ENCODE data around the gene HOMER3.

The HOMER3 gene

DNA sequence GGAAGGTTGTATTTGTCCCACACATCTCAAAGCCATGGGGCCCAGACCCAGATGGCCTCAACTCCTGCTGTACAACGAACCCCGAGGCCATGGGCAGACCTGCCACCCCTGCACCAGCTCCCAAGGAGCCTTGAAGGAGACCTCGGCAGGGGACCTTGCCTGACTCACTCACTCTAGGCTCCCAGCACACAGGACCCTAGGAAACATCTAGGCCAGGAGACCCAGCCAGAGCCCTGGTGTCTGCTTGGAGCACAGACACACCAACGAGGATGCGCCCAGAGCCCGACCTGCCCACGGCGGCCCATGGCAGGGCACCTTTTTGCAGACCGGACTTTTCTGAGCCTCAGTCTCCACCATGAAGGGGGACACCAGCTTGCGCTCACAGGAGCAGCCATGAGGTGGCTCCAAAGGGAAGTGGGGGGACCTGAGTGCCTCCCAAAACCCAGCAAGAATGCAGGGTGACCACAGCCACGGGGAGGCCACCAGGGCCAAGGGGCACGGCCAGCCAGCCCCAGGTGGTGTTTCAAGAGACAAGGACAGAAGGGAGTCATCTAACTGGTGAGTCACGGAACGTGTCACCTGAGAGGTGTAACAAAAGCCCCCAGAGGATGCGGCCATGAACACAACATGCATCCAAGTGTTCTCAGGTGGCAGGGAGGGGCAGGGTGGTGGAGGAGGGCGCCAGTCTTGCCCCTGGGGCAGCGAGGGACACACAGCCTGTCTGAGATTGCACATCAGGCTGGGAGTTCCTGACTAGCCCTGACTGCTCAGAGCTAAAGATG lies 40.1 kb downstream of the HOMER3 start:
- DNase-seq (ENCODE audit: low spot score) = no peak

DNA sequence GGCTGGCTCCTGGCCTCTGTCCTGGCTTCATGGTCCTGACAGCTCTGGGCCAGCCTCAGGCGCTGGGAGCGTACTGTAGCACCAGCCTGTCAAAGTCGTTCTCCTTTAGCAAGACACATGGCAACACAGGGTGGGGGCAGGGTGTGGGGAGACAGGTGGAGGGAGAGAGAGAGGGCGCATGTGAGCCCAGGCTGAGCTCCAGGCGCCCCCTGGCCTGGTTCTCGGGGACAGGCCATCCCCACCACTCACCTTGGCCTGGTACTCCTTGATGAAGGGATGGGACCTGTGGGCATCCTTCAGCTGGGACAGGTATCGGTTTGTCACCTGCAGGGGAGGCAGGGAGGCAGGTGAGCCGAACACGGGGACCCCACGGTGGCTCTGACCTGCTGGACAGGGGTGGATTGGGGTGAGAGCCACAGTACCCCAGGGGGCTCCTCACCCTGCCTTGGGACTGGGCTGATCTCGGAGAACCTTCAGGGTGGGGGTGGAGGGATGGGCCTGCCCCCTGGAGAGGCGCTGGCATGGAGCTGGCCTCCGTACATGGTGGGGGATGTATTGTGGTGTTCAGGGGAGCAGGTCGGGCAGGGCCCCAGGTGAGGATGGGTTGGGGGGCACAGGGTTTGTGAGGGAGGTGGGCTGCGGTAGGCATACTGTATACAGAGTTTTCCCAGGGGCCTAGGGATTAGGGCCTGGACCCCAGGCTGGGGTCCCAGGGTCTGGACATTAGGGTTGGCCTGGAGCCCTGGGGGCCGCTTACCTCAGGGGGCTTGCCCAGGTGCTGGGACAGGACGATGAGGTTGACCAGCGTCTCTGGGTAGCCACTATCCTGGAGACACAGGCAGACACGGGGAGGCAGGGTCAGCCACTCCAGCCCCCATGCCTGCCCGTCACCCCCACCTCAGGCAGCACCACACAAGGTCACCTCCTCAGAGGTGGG lies 41.1 kb downstream of the HOMER3 start:
- DNase-seq (ENCODE audit: low spot score) = no peak

DNA sequence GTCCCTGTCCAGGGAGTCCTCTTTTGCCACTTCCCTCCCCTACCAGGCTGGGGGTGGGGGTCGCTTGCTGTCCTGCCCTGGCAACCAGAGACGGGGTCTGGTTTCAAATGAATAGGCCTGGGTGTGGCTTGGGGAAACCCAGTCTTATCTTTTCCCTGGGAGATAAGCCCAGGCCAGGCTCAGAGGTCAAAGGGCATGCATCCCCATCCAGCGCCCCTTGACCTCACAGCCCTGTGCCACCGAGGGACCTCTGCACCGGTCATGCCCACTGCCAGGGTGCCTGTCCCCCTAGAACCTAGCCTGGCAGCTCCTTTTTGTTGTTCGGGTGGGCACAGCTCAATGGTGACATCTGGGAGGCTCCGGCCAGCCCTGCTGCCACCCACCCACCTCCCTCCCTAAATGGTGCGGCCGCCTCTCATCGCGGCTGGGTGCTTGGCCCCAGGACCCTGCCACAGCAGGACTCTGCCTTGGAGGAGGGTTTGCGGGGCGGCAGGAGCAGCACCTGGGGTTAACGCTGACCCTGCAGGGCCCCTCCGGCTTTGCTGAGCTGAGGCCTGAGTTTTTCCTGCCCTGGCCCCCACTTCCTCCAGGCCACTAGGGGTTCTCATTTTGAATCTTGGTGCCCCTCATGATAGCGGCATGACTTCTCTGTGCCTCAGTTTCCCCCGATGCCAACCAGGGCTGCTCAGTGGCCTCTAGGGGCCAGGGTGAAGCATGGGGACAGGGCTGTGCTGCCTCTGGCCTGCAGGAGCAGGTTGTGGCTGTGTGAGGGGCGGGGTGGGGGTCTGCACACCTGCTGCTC lies 42.2 kb downstream of the HOMER3 start:
- no peak for DNase-seq (ENCODE audit: low spot score)

DNA sequence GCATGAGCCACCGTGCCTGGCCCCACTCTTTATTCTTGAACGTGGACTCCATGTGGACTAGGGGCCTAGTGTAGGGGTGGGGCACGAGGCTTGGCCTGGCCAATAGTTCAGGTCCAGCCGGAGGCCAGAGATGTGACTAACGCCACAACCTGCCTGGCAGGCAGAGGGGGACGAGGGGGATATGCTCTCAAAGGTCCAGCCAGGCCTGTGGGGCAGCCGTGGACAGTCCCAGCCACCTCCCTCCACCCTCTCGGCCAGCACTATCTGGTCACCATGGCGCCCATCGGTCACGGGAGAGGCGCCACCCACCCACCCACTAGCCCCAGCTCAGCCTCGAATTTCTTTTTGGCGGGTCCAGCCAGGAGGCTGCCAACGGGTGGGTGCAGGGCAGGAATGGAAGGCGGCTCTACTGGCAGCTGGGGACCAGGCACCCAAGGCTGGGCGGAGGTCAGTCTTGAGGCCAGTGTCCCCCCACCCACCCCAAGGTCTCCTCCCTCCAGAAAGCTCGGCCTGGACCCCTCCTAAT lies 42.9 kb downstream of the HOMER3 start:
- DNase-seq (ENCODE audit: low spot score) = no peak

DNA sequence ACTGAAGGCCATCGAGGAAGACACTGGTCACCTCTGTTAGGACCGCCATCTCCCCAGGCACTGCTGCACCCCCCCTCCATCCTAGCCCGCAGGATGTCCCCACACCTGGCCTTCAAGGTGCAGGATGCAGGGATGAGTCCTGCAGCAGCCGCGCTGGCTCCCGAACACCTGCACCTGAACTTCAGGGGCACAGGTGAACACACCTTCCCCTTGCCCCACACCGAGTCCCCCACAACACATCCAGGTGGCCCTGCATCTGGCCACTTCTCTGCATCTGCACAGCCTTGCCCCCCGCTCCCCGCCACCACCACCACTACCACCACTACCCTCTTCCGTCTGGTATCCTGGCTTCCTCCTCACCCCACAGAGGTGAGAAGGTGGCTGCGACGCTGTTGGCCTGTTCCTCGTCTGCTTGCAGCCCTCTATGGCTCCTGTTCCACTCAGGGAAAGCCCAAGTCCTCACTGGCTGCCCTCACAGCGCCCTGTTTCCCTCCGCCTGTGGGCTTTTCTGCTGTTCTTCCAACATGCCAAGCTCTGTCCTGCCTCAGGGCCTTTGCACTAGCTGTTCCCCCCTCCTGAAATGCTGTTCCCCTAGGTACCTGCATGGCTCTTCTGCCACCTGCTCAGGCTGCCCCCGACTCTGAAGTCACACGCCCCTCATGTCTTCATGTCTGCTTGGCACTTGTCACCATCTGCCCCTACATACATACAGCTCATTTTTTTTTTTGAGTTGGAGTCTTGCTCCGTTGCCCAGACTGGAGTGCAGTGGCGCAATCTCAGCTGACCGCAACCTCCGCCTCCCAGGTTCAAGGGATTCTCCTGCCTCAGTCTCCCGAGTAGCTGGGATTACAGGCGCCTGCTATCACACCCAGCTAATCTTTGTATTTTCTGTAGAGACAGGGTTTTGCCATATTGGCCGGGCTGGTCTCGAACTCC lies 43.7 kb downstream of the HOMER3 start:
- no peak for DNase-seq (ENCODE audit: low spot score)

DNA sequence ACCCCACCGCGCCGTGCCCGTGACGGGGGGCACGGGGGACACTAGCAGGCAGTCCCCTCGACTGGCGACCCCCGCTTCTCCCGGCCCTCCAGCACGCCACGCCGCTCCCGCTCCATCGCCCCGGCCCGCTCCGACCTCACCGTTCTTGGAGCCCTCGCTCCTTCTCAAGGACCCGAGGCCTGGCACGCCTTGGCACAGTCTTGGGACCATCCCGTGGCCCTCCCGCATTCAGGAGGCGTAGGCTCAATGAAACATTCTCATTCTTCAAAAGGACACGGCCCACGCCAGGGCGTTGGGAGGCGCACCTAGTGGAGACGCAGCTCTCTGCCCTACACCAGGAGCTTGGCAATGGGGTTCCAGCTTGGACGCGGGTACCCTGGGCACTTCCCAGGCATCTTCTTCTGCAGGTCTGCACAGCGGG lies 44.6 kb downstream of the HOMER3 start:
- DNase-seq (ENCODE audit: low spot score) = no peak

DNA sequence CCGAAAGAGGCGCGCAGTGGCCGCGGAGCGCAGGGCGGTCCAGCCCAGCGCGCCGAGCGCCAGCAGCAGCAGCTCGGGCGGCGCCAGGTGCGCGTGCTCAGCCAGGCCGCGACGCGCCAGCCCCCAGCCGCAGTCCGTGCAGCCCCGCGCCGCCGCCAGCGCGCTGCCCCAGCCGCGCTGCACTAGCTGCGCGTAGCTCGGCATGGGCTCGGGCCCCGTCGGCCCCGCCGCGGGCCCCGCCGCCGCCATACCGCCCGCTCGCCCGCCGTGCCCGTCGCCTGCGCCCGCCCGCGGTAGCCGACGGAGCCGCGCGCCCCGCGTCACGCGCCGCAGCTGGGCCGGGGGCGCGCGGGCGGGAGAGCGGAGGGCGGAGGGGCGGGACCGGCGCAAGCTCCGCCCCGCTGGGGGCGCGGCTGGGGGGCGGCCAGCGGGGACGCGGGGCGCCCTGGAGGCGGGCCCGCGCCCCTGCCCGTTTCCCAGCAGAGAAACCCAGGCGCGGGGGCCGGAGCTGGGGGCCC lies 45.1 kb downstream of the HOMER3 start, which contains the start of gene CERS1:
TSS of gene CERS1 (minus strand) at position 335 of the 518 bp plus-strand sequence. CDS start at position 249, 86 bp downstream.
- DNase-seq (ENCODE audit: low spot score) = no peak

DNA sequence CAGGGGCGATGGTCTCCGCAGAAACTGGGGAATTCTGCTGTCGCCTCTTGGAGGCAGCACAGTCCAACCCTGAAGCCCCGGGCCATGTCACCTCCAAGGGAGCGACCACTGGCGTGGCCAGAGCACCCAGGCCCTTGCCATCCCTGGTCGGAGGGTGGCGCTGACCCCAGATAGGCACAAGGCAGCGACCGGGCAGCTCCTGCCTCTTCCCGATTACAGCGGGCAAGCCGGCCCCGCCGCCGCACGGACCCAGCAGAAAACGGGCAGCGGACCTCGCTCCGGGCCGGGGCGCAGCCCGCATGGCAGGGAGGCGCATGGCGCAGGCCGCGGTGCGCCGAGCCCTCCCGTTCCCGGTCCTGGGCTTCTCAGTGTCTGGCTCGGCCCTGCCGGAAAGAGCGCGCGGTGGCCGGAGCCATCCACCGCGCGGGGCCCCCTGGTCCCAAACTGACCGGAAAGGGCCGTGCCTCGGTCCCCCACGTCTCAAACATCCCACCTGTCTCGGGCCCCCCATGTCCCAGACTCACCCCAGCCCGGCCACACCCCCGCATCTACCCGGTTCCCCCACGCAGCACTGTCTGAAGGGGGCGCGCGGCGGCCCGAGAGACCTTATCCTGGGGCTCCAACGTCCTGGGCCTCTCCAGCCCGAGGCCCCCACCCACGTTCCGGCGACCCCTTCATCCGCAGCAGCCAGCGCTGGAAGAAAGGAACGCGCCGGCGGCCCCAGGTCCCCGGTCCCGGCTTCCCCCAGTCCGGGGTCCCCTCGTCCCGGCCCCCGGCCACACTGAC lies 45.8 kb downstream of the HOMER3 start:
- DNase-seq (ENCODE audit: low spot score) = peak; percentile 47

DNA sequence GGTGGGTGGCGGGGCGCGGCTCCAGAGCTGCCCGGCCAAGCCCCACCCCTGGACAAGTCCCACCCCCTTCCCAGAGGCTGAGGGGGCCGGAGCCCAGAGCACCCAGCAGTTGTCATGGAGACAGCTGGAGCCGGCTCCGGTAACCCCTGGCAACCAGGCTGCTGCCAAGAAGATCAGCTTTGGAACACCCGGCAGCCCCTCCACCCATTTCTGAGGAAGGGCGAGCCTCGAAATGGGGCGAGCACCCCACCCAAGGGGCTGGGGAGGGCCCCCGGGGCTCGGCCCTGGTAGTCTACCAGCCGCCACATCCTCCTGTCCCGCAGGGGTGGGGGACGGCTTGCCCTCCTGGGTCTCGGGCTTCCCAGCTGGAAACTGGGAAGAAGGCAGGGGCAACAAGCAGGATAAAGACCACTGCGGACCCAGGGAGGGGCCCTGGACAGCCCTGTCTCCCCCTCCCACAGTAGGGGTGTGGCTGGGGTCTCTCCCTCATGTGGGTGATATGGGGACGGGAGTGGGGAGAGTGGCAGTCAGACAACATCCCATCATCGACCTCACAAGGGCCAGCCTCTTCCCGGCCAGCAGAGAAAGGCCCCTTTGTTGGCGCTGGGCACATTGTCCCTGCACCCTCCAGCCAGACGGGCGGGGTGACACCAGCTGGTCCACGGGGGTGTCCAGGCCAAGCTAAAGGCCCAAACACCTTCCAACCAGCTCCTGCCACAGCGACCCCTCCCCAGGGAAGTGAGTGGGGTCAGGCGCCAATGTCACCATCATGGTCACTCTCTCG lies 46.6 kb downstream of the HOMER3 start:
- no peak for DNase-seq (ENCODE audit: low spot score)

DNA sequence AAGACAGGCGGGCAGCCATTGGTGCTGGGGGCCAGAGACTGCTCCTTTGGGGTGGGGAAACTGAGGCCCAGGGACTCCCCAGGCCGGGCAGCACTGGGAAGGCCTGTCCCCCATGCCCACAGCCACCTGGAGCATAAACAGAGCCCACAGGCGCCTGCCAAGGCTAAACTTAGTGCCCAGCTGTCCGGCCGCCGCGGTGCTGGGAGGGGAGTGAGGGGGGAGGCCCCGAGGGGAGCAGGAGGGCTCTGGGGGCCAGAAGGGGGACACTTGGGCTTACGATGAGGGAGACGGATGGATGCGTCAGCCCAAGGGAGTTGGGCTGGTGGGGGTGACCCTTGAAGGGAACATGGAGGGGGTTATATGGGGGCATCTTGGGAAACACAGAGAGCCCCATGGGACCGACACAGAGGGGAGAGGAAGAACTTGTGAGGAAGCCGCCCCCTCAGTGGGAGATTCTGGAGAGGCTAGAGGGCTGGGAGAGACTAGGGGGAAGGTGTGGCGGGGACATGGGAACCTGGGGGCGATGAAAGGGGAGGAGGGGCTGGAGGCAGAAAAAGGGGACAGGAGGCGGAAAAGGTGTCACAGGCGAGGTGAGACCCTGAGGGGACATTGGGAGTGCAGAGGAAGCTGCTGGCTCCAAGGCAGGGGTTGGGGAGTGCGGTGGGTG lies 47.3 kb downstream of the HOMER3 start:
- DNase-seq (ENCODE audit: low spot score) = no peak

DNA sequence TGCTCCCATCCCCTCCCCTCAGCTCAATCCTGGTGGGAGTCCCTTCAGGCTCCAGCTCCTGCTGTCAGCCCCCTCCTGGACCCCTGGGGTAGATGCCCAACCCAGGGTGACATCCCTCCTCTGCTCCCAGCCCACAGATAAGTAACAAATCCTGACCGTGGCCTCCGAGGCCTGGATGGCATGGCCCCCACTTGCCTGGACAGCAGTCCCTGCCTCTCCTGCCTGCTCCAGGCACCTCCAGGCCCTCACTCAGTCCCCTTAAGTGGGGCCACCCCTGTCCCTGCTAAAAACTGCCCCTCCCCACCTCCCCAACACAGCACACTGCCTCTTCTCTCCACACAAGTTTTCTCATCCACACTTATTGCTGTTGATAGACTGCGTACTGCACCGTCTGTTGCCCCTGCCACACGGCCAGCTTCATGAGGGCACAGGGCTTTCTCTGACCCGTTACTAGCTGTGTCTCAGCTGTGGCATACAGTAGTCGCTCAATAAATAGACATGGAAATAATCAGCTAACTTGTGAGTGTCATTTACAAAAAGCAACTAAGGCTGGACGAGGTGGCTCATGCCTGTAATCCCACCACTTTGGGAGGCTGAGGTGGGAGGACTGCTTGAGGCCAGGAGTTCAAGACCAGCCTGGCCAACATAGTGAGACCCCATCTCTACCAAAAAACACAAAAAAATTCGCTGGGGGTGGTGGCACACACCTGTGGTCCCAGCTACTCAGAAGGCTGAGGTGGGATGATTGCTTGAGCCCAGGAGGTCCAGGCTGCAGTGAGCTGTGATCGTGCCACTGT lies 50.9 kb downstream of the HOMER3 start:
- DNase-seq (ENCODE audit: low spot score) = no peak

DNA sequence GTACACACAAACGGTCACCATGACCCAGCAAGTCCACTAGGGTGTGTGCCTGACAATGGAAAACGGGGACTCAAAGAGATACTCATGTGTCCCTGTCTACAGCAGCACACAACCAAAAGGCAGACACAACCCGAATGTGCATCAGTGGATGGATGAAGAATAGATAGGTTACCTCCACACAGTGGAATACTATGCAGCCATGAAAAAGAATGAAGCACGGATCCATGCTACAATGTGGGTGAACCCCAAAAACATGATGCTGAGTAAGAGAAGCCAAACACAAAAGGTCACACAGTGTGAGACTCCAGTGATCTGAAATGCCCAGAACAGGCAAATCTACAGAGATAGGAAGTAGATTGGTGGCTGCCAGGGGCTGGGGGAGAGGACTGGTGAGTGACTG lies 54.0 kb downstream of the HOMER3 start:
- no peak for DNase-seq (ENCODE audit: low spot score)

DNA sequence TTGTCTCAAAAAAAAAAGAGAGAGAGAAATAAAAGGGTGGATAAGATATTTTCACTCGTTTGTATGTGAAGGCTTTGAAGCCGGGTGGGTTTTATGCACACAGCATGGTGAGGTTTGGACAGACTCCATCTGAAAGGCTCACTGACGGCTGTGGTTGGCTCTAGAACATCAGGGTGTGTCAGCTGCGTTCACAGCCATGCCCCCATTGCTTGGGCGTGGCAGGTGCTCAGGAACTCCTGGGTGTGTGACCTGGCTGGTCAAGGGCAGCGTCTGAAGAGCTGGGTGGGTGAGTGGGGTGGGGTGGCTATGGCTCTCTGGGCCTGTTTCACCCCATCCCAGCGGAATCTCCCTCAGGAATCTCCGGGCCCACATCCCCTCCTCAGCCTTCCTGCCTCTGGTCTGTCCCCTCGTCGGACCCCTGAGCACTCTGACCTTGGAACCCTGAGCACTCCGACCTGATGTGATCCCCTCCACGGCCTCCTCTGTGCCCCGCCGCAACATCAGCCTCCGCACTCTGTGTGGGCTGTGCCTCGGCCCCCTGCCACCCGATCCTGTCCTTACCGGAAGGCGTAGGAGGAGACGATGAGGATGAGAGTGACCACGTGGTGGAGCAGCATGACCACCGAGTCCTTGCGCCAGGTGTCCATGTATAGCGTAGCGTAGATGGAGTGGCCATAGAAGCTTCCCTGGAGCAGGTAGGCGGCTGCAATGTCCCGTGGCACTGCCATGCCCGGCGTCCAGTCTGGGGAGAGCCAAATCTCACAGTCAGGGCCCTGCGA lies 57.3 kb downstream of the HOMER3 start:
- peak; percentile 26 for DNase-seq (ENCODE audit: low spot score)

DNA sequence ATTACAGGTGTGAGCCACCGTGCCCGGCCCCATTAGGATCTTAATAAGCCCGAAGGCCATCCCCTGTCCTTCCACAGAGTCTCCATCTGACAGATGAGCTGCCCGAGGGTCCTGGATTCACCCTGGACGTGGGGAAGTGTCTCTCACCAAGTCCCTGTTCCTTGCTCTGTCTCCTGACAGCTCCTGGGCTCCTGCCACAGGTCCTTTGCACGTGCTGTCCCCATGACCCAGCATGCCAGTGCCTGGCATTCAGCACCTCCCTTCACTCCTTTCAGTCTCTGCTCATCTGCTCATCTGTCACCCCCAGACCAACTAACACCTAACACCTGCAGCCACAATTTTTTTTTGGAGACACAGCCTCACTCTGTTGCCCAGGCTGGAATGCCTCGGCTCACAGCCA lies 59.5 kb downstream of the HOMER3 start:
- DNase-seq (ENCODE audit: low spot score) = no peak

DNA sequence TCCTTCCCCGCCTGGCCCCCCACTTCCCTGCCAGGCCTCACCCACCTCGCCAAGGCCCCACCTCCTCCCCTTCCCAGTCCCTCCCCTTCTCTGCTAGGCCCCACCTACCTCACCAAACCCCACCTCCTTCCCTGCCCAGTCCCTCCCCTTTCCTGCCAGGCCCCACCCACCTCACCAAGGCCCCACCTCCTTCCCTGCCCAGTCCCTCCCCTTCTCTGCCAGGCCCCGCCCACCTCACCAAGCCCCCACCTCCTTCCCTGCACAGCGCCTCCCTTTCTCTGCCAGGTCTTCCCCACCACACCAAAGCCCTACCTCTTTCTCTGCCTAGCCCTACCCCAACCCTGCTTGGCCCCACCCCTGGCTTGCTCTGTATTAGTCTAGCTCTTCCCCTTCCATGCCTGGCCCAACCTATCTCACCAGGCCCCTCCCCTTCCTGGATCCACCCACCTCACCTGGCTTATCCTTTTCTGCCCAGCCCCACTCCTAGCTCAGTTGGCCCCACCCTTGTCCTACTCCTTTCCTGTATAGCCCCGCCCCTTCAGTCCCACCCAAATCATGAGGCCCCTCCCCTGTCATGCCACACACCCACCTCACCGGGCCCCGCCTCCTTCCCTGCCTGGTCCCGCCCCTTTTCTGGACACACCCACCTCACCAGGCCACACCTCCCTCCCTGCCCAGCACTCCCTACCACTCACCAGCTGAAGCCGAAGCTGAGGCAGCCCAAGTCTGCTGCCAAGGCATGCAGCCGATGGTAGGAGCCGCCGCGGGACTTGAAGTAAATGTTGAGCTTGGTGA lies 61.2 kb downstream of the HOMER3 start:
- DNase-seq (ENCODE audit: low spot score) = peak; percentile 61

All from LoVo (cell line).